NT2/D1 (cell line): ENCODE results near the gene SCP2.

Experiments used
- YY1 ChIP-seq: IDR thresholded peaks from 2 replicates; pipeline ENCODE4 v1.6.1; 2011; ENCODE audit not compliant: insufficient read length, insufficient read depth
- ZNF274 ChIP-seq: IDR thresholded peaks from 2 replicates; pipeline ENCODE4 v1.6.1; 2011; ENCODE audit warnings: mild to moderate bottlenecking, low read depth, low read length

GRCh38 chr1:53092659-53093450, 165.8 kb downstream of the SCP2 start:
- TF ChIP-seq YY1 (no peak), ZNF274 (no peak)
